IPS DF 19.7 (cell line): ENCODE data around the gene ZBTB2.
A peak's percentile ranks its signal among the peaks of the same experiment; 100 is the strongest.
"Not testable (repeated sequence)": the region's sequence is repeated elsewhere in the genome, so short reads cannot be mapped to it uniquely, and the experiment has no call there.

Experiments
- DNase-seq: peaks from one replicate; pipeline ENCODE4 v3.0.0-alpha.2; 2013; ENCODE audit warnings: low read depth, low spot score

Gene ZBTB2

GRCh38 chr6:151402228-151402627, 10.9 kb upstream of the ZBTB2 start:
- no peak for DNase-seq

- DNase-seq: no peak
Measured at GRCh38 chr6:151400473-151400872, 9.1 kb upstream of the ZBTB2 start.

- no peak for DNase-seq
Measured at GRCh38 chr6:151399679-151400078, 8.3 kb upstream of the ZBTB2 start.

GRCh38 chr6:151393410-151393809, 2.1 kb upstream of the ZBTB2 start:
- no peak for DNase-seq

GRCh38 chr6:151392427-151392826, 1.1 kb upstream of the ZBTB2 start:
- DNase-seq: no peak

GRCh38 chr6:151390851-151391470, 398 bp downstream of the ZBTB2 start:
- DNase-seq: no peak

- peak; percentile 85 for DNase-seq
Measured at GRCh38 chr6:151390276-151390850, 996 bp downstream of the ZBTB2 start.

GRCh38 chr6:151389618-151390275, 1.6 kb downstream of the ZBTB2 start:
- no peak for DNase-seq

- no peak for DNase-seq
Measured at GRCh38 chr6:151388997-151389617, 2.3 kb downstream of the ZBTB2 start.

GRCh38 chr6:151388236-151388635, 3.1 kb downstream of the ZBTB2 start:
- DNase-seq: no peak

- DNase-seq: no peak
Measured at GRCh38 chr6:151387175-151387970, 4.0 kb downstream of the ZBTB2 start.

GRCh38 chr6:151385177-151385576, 6.2 kb downstream of the ZBTB2 start:
- DNase-seq: no peak

GRCh38 chr6:151384151-151384550, 7.2 kb downstream of the ZBTB2 start:
- DNase-seq: no peak

- not testable (repeated sequence) for DNase-seq
Measured at GRCh38 chr6:151382631-151383030, 8.7 kb downstream of the ZBTB2 start.

GRCh38 chr6:151381722-151382121, 9.6 kb downstream of the ZBTB2 start:
- DNase-seq: no peak

GRCh38 chr6:151380848-151381205, 10.5 kb downstream of the ZBTB2 start:
- no peak for DNase-seq

- no peak for DNase-seq
Measured at GRCh38 chr6:151379933-151380847, 11.2 kb downstream of the ZBTB2 start.

GRCh38 chr6:151377095-151377494, 14.3 kb downstream of the ZBTB2 start:
- DNase-seq: no peak

GRCh38 chr6:151376440-151376839, 14.9 kb downstream of the ZBTB2 start:
- DNase-seq: no peak

GRCh38 chr6:151375833-151376232, 15.5 kb downstream of the ZBTB2 start:
- no peak for DNase-seq
